GM21576 (cell line): ENCODE data around the gene GLIPR1L2.
"Not testable (repeated sequence)": the region's sequence is repeated elsewhere in the genome, so short reads cannot be mapped to it uniquely, and the experiment has no call there.

Experiments used
- ATAC-seq: cut with Tn5 transposase; IDR thresholded peaks from one replicate; pipeline ENCODE4 v1.9.1; 2021; ENCODE audit warnings: mild to moderate bottlenecking, moderate library complexity; ENCODE audit not compliant: unreplicated experiment

GLIPR1L2 gene

GRCh38 chr12:75432924-75433323 lies 42.0 kb downstream of the GLIPR1L2 start:
- no peak for ATAC-seq

GRCh38 chr12:75437564-75437963 lies 46.7 kb downstream of the GLIPR1L2 start:
- ATAC-seq, result no peak

GRCh38 chr12:75438059-75438754 lies 47.3 kb downstream of the GLIPR1L2 start:
- no peak for ATAC-seq

GRCh38 chr12:75439048-75439447 lies 48.2 kb downstream of the GLIPR1L2 start:
- ATAC-seq, result no peak

GRCh38 chr12:75439930-75440329 lies 49.0 kb downstream of the GLIPR1L2 start:
- no peak for ATAC-seq

GRCh38 chr12:75441687-75442449 lies 51.0 kb downstream of the GLIPR1L2 start:
- ATAC-seq, result not testable (repeated sequence)

GRCh38 chr12:75442454-75442853 lies 51.6 kb downstream of the GLIPR1L2 start:
- ATAC-seq, result not testable (repeated sequence)

- no peak for ATAC-seq
Observed at GRCh38 chr12:75443709-75444108, 52.8 kb downstream of the GLIPR1L2 start.

- ATAC-seq, result no peak
Observed at GRCh38 chr12:75444429-75445136, 53.7 kb downstream of the GLIPR1L2 start.

GRCh38 chr12:75445137-75445507 lies 54.2 kb downstream of the GLIPR1L2 start:
- not testable (repeated sequence) for ATAC-seq

- ATAC-seq, result no peak
Observed at GRCh38 chr12:75446857-75447256, 56.0 kb downstream of the GLIPR1L2 start.

GRCh38 chr12:75447691-75448393 lies 57.0 kb downstream of the GLIPR1L2 start:
- no peak for ATAC-seq

- no peak for ATAC-seq
Observed at GRCh38 chr12:75452675-75453330, 61.9 kb downstream of the GLIPR1L2 start.

- ATAC-seq, result no peak
Observed at GRCh38 chr12:75455839-75456238, 65.0 kb downstream of the GLIPR1L2 start.

GRCh38 chr12:75457191-75457590 lies 66.3 kb downstream of the GLIPR1L2 start:
- ATAC-seq, result no peak

- not testable (repeated sequence) for ATAC-seq
Observed at GRCh38 chr12:75457866-75458265, 67.0 kb downstream of the GLIPR1L2 start.

GRCh38 chr12:75459755-75460154 lies 68.9 kb downstream of the GLIPR1L2 start:
- ATAC-seq, result no peak

GRCh38 chr12:75460204-75460603 lies 69.3 kb downstream of the GLIPR1L2 start:
- no peak for ATAC-seq

GRCh38 chr12:75471902-75472890 lies 81.3 kb downstream of the GLIPR1L2 start:
- peak; percentile 86 for ATAC-seq
